ENCODE results near the gene WNT16.
"Not testable (repeated sequence)": the region's sequence is repeated elsewhere in the genome, so short reads cannot be mapped to it uniquely, and the experiment has no call there.

Gene WNT16

DNA sequence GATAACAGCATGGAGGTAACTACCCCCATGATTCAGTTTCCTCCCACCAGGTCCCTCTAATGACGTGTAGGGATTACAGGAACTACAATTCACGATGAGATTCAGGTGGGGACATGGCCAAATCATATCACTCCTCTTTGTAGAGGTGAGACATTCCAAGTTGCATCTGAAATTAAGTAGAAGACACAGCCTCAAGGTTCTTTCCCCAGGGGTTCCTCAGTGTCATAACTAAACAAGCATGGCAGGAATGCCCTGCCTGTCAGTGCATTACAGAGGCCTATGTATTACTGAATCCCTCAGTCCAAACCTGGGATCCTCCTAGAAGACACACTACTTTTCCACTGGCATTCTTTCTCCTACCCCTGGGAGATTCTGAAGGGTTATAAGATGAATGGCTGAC lies 42.6 kb upstream of the WNT16 start:
- no peaks in the 10 kb centered on the region for H3K36me3 ChIP-seq (ENCODE audit: insufficient read depth, low read length)
- no peaks in the 10 kb centered on the region for H3K27me3 ChIP-seq (ENCODE audit: insufficient read depth, low read length, poor library complexity, severe bottlenecking)
- H3K9ac ChIP-seq (ENCODE audit: low read depth, low read length, poor library complexity, severe bottlenecking): no peak overlapping the region
- H3K9me2 ChIP-seq (replicated peaks; ENCODE audit: low read depth, low read length): no peaks in the 10 kb centered on the region
- H3K79me2 ChIP-seq (ENCODE audit: insufficient read depth, low read length): no peaks in the 10 kb centered on the region
- no peaks in the 10 kb centered on the region for H3K4me1 ChIP-seq (ENCODE audit: insufficient read depth, low read length, poor library complexity, severe bottlenecking)
- H3K4me3 ChIP-seq (ENCODE audit: low read length, poor library complexity, severe bottlenecking): no peak overlapping the region
- H4K20me1 ChIP-seq (ENCODE audit: insufficient read depth, low read length, poor library complexity, severe bottlenecking): no peaks in the 10 kb centered on the region
- H3F3A ChIP-seq (ENCODE audit: low read depth): no peaks in the 10 kb centered on the region
- H2AFZ ChIP-seq (ENCODE audit: low read length): no peak overlapping the region
- TF ChIP-seq, protein P1, sequence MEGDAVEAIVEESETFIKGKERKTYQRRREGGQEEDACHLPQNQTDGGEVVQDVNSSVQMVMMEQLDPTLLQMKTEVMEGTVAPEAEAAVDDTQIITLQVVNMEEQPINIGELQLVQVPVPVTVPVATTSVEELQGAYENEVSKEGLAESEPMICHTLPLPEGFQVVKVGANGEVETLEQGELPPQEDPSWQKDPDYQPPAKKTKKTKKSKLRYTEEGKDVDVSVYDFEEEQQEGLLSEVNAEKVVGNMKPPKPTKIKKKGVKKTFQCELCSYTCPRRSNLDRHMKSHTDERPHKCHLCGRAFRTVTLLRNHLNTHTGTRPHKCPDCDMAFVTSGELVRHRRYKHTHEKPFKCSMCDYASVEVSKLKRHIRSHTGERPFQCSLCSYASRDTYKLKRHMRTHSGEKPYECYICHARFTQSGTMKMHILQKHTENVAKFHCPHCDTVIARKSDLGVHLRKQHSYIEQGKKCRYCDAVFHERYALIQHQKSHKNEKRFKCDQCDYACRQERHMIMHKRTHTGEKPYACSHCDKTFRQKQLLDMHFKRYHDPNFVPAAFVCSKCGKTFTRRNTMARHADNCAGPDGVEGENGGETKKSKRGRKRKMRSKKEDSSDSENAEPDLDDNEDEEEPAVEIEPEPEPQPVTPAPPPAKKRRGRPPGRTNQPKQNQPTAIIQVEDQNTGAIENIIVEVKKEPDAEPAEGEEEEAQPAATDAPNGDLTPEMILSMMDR (conservative IDR thresholded peaks at IDR 0.05; ENCODE audit: low read length): no peak
- no peak for TF ChIP-seq EZH2phosphoT487 (IDR thresholded peaks at IDR 0.05; ENCODE audit: borderline replicate concordance)
- H3K9me3 ChIP-seq (ENCODE audit: insufficient read depth, low read depth, low read length): peaks cover 4% of the 10 kb centered on the region; the same call in 1 of the 2 replicates
- H3K4me2 ChIP-seq (ENCODE audit: low read depth, low read length, poor library complexity, severe bottlenecking): no peak overlapping the region

DNA sequence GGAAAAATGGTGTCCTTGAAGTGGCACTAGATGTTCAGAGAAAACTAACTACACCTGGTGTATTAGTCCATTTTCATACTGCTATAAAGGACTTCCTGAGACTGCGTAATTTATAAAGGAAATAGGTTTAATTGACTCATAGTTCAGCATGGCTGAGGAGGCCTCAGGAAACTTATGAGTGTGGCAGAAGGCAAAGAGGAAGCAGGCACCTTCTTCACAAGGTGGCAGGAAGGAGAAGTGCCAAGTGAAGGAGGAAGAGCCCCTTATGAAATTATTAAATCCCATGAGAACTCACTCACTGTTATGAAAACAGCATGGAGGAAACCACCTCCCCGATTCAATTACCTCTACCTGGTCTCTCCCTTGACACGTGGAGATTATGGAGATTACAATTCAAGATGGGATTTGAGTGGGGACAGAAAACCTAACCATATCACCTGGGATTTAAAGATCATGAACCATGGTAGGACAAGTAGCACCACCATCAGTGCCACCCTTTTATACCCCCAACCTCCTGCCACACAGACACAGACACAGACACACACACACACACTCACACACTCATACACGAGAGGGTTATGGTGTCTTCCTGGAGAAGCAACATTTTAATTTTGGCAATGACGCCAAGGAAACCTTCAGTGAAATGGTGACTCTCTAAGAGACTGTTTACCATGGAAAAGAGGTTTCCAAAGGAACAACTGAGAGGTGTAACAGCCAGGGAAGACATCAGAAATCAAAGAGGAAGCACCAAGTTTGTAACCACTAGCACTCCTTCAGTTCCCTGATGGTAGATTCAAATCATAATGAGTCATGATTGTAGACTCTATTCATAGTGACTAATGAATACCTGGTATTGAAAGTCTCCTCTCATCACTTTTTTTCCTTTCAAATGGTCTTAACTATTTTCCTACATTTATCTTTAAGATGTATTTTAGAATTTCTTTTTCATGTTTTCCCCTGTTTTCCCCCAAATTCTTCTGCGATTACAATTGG lies 41.8 kb upstream of the WNT16 start:
- H2AFZ ChIP-seq (ENCODE audit: low read length): no peak overlapping the region
- H3K9me3 ChIP-seq (ENCODE audit: insufficient read depth, low read depth, low read length): peaks cover 4% of the 10 kb centered on the region; the same call in 1 of the 2 replicates
- no peaks in the 10 kb centered on the region for H3F3A ChIP-seq (ENCODE audit: low read depth)
- no peaks in the 10 kb centered on the region for H3K79me2 ChIP-seq (ENCODE audit: insufficient read depth, low read length)
- no peaks in the 10 kb centered on the region for H3K4me1 ChIP-seq (ENCODE audit: insufficient read depth, low read length, poor library complexity, severe bottlenecking)
- no peak overlapping the region for H3K4me2 ChIP-seq (ENCODE audit: low read depth, low read length, poor library complexity, severe bottlenecking)
- no peak overlapping the region for H3K4me3 ChIP-seq (ENCODE audit: low read length, poor library complexity, severe bottlenecking)
- H3K9me2 ChIP-seq (replicated peaks; ENCODE audit: low read depth, low read length): no peaks in the 10 kb centered on the region
- no peaks in the 10 kb centered on the region for H3K27me3 ChIP-seq (ENCODE audit: insufficient read depth, low read length, poor library complexity, severe bottlenecking)
- TF ChIP-seq, protein P1 (conservative IDR thresholded peaks at IDR 0.05; ENCODE audit: low read length): no peak
- TF ChIP-seq EZH2phosphoT487 (IDR thresholded peaks at IDR 0.05; ENCODE audit: borderline replicate concordance): no peak
- no peak overlapping the region for H3K9ac ChIP-seq (ENCODE audit: low read depth, low read length, poor library complexity, severe bottlenecking)
- no peaks in the 10 kb centered on the region for H4K20me1 ChIP-seq (ENCODE audit: insufficient read depth, low read length, poor library complexity, severe bottlenecking)
- H3K36me3 ChIP-seq (ENCODE audit: insufficient read depth, low read length): no peaks in the 10 kb centered on the region

- H3K79me2 ChIP-seq (ENCODE audit: insufficient read depth, low read length): no peaks in the 10 kb centered on the region
- H3K27me3 ChIP-seq (ENCODE audit: insufficient read depth, low read length, poor library complexity, severe bottlenecking): no peaks in the 10 kb centered on the region
- H3K9me2 ChIP-seq (replicated peaks; ENCODE audit: low read depth, low read length): no peaks in the 10 kb centered on the region
- H3K9ac ChIP-seq (ENCODE audit: low read depth, low read length, poor library complexity, severe bottlenecking): no peak overlapping the region
- H3K4me3 ChIP-seq (ENCODE audit: low read length, poor library complexity, severe bottlenecking): no peak overlapping the region
- H2AFZ ChIP-seq (ENCODE audit: low read length): no peak overlapping the region
- H3K9me3 ChIP-seq (ENCODE audit: insufficient read depth, low read depth, low read length): peaks cover 4% of the 10 kb centered on the region; the same call in 1 of the 2 replicates
- no peaks in the 10 kb centered on the region for H4K20me1 ChIP-seq (ENCODE audit: insufficient read depth, low read length, poor library complexity, severe bottlenecking)
- no peaks in the 10 kb centered on the region for H3K36me3 ChIP-seq (ENCODE audit: insufficient read depth, low read length)
- H3F3A ChIP-seq (ENCODE audit: low read depth): no peaks in the 10 kb centered on the region
- TF ChIP-seq EZH2phosphoT487 (IDR thresholded peaks at IDR 0.05; ENCODE audit: borderline replicate concordance): no peak
- TF ChIP-seq, protein P1 (conservative IDR thresholded peaks at IDR 0.05; ENCODE audit: low read length): no peak
- no peaks in the 10 kb centered on the region for H3K4me1 ChIP-seq (ENCODE audit: insufficient read depth, low read length, poor library complexity, severe bottlenecking)
- no peak overlapping the region for H3K4me2 ChIP-seq (ENCODE audit: low read depth, low read length, poor library complexity, severe bottlenecking)
Measured at GRCh38 chr7:121288894-121289293, 39.9 kb upstream of the WNT16 start.

DNA sequence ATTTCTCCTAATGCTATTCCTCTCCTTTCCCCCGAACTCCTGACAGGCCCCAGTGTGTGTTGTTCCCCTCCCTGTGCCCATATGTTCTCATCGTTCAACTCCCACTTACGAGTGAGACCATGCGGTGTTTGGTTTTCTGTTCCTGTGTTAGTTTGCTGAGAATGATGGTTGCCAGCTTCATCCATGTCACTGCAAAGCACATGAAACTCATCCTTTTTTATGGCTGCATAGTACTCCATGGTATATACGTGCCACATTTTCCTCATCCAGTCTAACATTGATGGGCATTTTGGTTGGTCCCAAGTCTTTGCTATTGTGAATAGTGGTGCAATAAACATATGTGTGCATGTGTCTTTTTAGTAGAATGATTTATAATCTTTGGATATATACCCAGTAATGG lies 38.9 kb upstream of the WNT16 start:
- not testable (repeated sequence) for H3K27me3 ChIP-seq (ENCODE audit: insufficient read depth, low read length, poor library complexity, severe bottlenecking); H3F3A ChIP-seq (ENCODE audit: low read depth); H3K4me3 ChIP-seq (ENCODE audit: low read length, poor library complexity, severe bottlenecking); H3K4me2 ChIP-seq (ENCODE audit: low read depth, low read length, poor library complexity, severe bottlenecking); H3K4me1 ChIP-seq (ENCODE audit: insufficient read depth, low read length, poor library complexity, severe bottlenecking); H3K79me2 ChIP-seq (ENCODE audit: insufficient read depth, low read length); H3K9ac ChIP-seq (ENCODE audit: low read depth, low read length, poor library complexity, severe bottlenecking); H3K36me3 ChIP-seq (ENCODE audit: insufficient read depth, low read length); H4K20me1 ChIP-seq (ENCODE audit: insufficient read depth, low read length, poor library complexity, severe bottlenecking); H3K9me3 ChIP-seq (ENCODE audit: insufficient read depth, low read depth, low read length); H3K9me2 ChIP-seq (replicated peaks; ENCODE audit: low read depth, low read length); H2AFZ ChIP-seq (ENCODE audit: low read length)

Measured in Loucy (cell line).